ENCODE measurements around the gene GRM4. TPM values are rescaled to one million over a fixed set of nuclear protein-coding genes. Genes with fewer than 3 reads are reported as not detected.

GRM4 gene
- total RNA-seq, 1 experiment from 2014 or later = 5.6 TPM

DNA sequence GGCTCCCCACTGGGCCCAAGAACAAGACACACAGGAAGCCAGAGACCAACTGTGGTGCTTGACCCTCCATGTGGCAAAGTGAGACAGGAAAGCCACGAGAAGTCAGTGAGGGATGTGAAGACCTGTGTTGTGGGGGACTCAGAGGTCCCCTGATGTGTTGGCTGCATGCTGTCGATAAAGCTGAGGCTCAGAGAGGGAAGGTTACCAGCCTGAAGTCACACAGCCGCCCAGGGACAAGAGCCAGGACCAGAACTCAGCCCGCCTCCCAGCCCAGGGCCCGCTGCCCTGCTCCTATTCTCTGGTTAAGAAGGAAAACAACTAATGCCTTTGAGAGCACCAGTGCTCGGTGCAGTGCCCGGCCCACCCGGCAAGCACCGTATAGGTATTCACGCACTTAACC is 63.5 kb downstream of the GRM4 start:
- peak overlapping the region in 1 of 3 experiments; percentile 63; a peak in 1 of 7 replicates for H3K27ac Mint-ChIP-seq
- Histone ChIP-seq H3K4me2 (ENCODE audit: insufficient read depth, insufficient read length, low read length) (no peak overlapping the region), H2BK20ac (ENCODE audit: low read depth, low read length, poor library complexity, severe bottlenecking) (no peak overlapping the region), H2AK5ac (ENCODE audit: insufficient read length, low read length) (no peak overlapping the region), H3K4ac (ENCODE audit: low read depth, low read length) (no peak overlapping the region), H4K8ac (replicated peaks; ENCODE audit: insufficient read length, low read depth, low read length) (no peak overlapping the region), H3K79me2 (ENCODE audit: insufficient read depth, low read length) (no peaks in the 10 kb centered on the region), H3K14ac (ENCODE audit: insufficient read depth, low read length) (no peak overlapping the region), H3K9me3 (ENCODE audit: control insufficient read depth, low read depth, low read length) (no peaks in the 10 kb centered on the region), H4K91ac (ENCODE audit: insufficient read length, low read depth, low read length) (no peak overlapping the region), H3K79me1 (ENCODE audit: insufficient read depth, low read depth, low read length, poor library complexity, severe bottlenecking) (no peaks in the 10 kb centered on the region), H2BK5ac (ENCODE audit: insufficient read length, low read length) (no peak overlapping the region), H3K27ac (ENCODE audit: insufficient read length, low read depth, low read length) (no peak overlapping the region), H3T11ph (ENCODE audit: low read length) (no peak overlapping the region), H2BK15ac (ENCODE audit: low read depth, low read length) (no peak overlapping the region), H4K5ac (ENCODE audit: insufficient read length, low read depth, low read length) (no peak overlapping the region), H2BK120ac (ENCODE audit: low read depth, low read length, poor library complexity, severe bottlenecking) (no peak overlapping the region), H3K56ac (ENCODE audit: insufficient read length, low read depth, low read length) (no peak overlapping the region), H4K20me1 (ENCODE audit: control insufficient read depth, insufficient read depth, insufficient read length) (no peaks in the 10 kb centered on the region), H2BK12ac (ENCODE audit: insufficient read length, low read depth, low read length) (no peak overlapping the region), H3K27me3 (ENCODE audit: insufficient read depth, low read length) (no peaks in the 10 kb centered on the region), H3K18ac (ENCODE audit: insufficient read length, low read depth, low read length) (no peak overlapping the region), H3K23ac (ENCODE audit: insufficient read length, low read depth, low read length) (no peak overlapping the region), H3K9ac (ENCODE audit: extremely low read depth, insufficient read length, low read length) (no peak overlapping the region), H3K4me1 (ENCODE audit: insufficient read depth, low read length) (peaks cover 2% of the 10 kb centered on the region; the same call in 1 of the 2 replicates), H3K23me2 (ENCODE audit: insufficient read length, low read depth, low read length, poor library complexity, severe bottlenecking) (no peaks in the 10 kb centered on the region), H2AFZ (ENCODE audit: low read length) (no peak overlapping the region)
- no peak overlapping the region for H3K4me3 Mint-ChIP-seq
- TF ChIP-seq CTCF (conservative IDR thresholded peaks at IDR 0.05) = no peak
- no peaks in the 10 kb centered on the region for H3K9me3 Mint-ChIP-seq
- no peak for DNase-seq
- peaks cover 2% of the 10 kb centered on the region; the same call in 1 of the 2 replicates for H3K27me3 Mint-ChIP-seq (ENCODE audit: low read depth)
- H3K4me1 Mint-ChIP-seq = peaks cover 19 to 36% of the 10 kb centered on the region in 2 experiments
- WGBS (ENCODE audit: extremely low coverage, insufficient read length, low lambda C conversion rate) = no CpG with 5 or more reads among the region's 10 CpGs
- no peaks in the 10 kb centered on the region for H3K36me3 Mint-ChIP-seq (ENCODE audit: insufficient read depth in 1 of 3, low read depth in 3 of 3)

Data from H9 (cell line).